ENCODE data around the gene TBC1D21.

- TF ChIP-seq CTCF (IDR thresholded peaks at IDR 0.05; ENCODE audit: low read depth, low read length, poor library complexity, severe bottlenecking) (peak; percentile 38), EZH2phosphoT487 (IDR thresholded peaks at IDR 0.05; ENCODE audit: borderline replicate concordance, low read length) (no peak)
Measured at GRCh38 chr15:73927476-73928240, 54.3 kb downstream of the TBC1D21 start.

Measured in DOHH2 (cell line).